Liver (tissue), 9 donors: ENCODE measurements around the gene CNIH1. TPM values are rescaled to one million over a fixed set of nuclear protein-coding genes. Genes with fewer than 3 reads are reported as not detected.
A peak's percentile ranks its signal among the peaks of the same experiment; 100 is the strongest.

Experiments used
- DNase-seq: peaks from one replicate; pipeline ENCODE4 v3.0.0-alpha.2; 2017; ENCODE audit warnings: low spot score
- H3K27ac ChIP-seq, 2 donors: one replicate each; pipeline ENCODE4 v1.7.0; 2013; ENCODE audit warnings: inconsistent platforms in 2 of 2, low read length in 2 of 2, control low read depth in 1 of 2, low read depth in 1 of 2, mild to moderate bottlenecking in 1 of 2
- H3K27me3 ChIP-seq, 4 donors: one replicate each; pipeline versions ENCODE4 v1.6.1 to v1.7.0; 2013; ENCODE audit warnings: low read length in 3 of 4, inconsistent platforms in 1 of 4, mild to moderate bottlenecking in 1 of 4, moderate library complexity in 1 of 4; ENCODE audit not compliant: control insufficient read depth in 4 of 4, insufficient read depth in 4 of 4
- H3K36me3 ChIP-seq, 4 donors: one replicate each; pipeline versions ENCODE4 v1.6.1 to v1.7.0; 2013; ENCODE audit warnings: low read length in 3 of 4, mild to moderate bottlenecking in 3 of 4, low read depth in 1 of 4, moderate library complexity in 1 of 4; ENCODE audit not compliant: control insufficient read depth in 4 of 4, insufficient read depth in 3 of 4
- H3K4me1 ChIP-seq, 4 donors: one replicate each; pipeline versions ENCODE4 v1.6.1 to v1.7.0; 2013; ENCODE audit warnings: low read length in 3 of 4, mild to moderate bottlenecking in 3 of 4, moderate library complexity in 1 of 4; ENCODE audit not compliant: control insufficient read depth in 4 of 4, insufficient read depth in 4 of 4
- H3K4me3 ChIP-seq, 3 donors: one replicate each; pipeline versions ENCODE4 v1.6.1 to v1.7.0; 2013; ENCODE audit warnings: low read length in 3 of 3, control low read depth in 1 of 3, low read depth in 1 of 3, mild to moderate bottlenecking in 1 of 3
- H3K9ac ChIP-seq, 2 donors: one replicate each; pipeline ENCODE4 v1.7.0; 2013; ENCODE audit warnings: low read length in 2 of 2, mild to moderate bottlenecking in 2 of 2, moderate library complexity in 2 of 2, control low read depth in 1 of 2, low read depth in 1 of 2
- H3K9me3 ChIP-seq, 4 donors: one replicate each; pipeline versions ENCODE4 v1.6.1 to v1.7.0; 2013; ENCODE audit warnings: low read length in 3 of 4; ENCODE audit not compliant: control insufficient read depth in 4 of 4
- EGR1 ChIP-seq, 2 donors: IDR thresholded peaks; 2 replicates each; pipeline ENCODE4 v1.6.1; 2016 to 2018; ENCODE audit warnings: antibody characterized with exemption in 2 of 2, low read depth in 2 of 2
- FOXA1 ChIP-seq: IDR thresholded peaks from 2 replicates; pipeline ENCODE4 v1.6.1; 2016; ENCODE audit warnings: antibody characterized with exemption
- FOXA2 ChIP-seq: IDR thresholded peaks from 2 replicates; pipeline ENCODE4 v1.6.1; 2016; ENCODE audit warnings: antibody characterized with exemption
- GABPA ChIP-seq, 2 donors: IDR thresholded peaks in 1 of 2; conservative IDR thresholded peaks in 1 of 2; 2 replicates each; pipeline ENCODE4 v1.6.1; 2016; ENCODE audit warnings: antibody characterized with exemption in 2 of 2, mild to moderate bottlenecking in 1 of 2, moderate library complexity in 1 of 2
- HNF4A ChIP-seq, 2 donors: conservative IDR thresholded peaks; 2 replicates each; pipeline ENCODE4 v1.6.1; 2016; ENCODE audit warnings: antibody characterized with exemption in 2 of 2, mild to moderate bottlenecking in 2 of 2
- JUND ChIP-seq, 2 donors: IDR thresholded peaks; 2 replicates each; pipeline ENCODE4 v1.6.1; 2016; ENCODE audit warnings: antibody characterized with exemption in 2 of 2
- NR2F2 ChIP-seq: IDR thresholded peaks from 2 replicates; pipeline ENCODE4 v1.6.1; 2016; ENCODE audit warnings: antibody characterized with exemption
- RAD21 ChIP-seq, 2 donors: IDR thresholded peaks; 2 replicates each; pipeline ENCODE4 v1.6.1; 2016; ENCODE audit warnings: antibody characterized with exemption in 2 of 2, mild to moderate bottlenecking in 2 of 2
- SP1 ChIP-seq: IDR thresholded peaks from 2 replicates; pipeline ENCODE4 v1.6.1; 2018; ENCODE audit warnings: antibody characterized with exemption, mild to moderate bottlenecking
- TAF1 ChIP-seq: conservative IDR thresholded peaks from 2 replicates; pipeline ENCODE4 v1.6.1; 2016; ENCODE audit warnings: antibody characterized with exemption, mild to moderate bottlenecking
- YY1 ChIP-seq: IDR thresholded peaks from 2 replicates; pipeline ENCODE4 v1.6.1; 2016; ENCODE audit warnings: antibody characterized with exemption, mild to moderate bottlenecking
- WGBS: extraction: QIAGEN DNeasy Blood & Tissue Kit; methylation state at CpG from one replicate; pipeline ENCODE4 v1.1.7; 2013; 5-methylcytosine and 5-hydroxymethylcytosine counted together
- polyA plus RNA-seq, 2 donors: library from polyadenylated mRNA; stranded (reverse) in 1 of 2; unstranded in 1 of 2; fragments of 200-250 nt in 1 of 2; fragments of >200 nt in 1 of 2; fragmentation: Nextera tagmentation in 1 of 2; extraction: Ambion mirVana in 1 of 2; gene quantifications; one replicate each; pipeline versions ENCODE4 v1.2.1 to v1.2.3, GENCODE V29; 2013 to 2015
- total RNA-seq, 2 donors: library from RNA; depleted of rRNA; stranded (reverse); fragments of >200 nt; gene quantifications; one replicate each; pipeline ENCODE4 v1.2.3, GENCODE V29; 2014
- TF ChIP-seq, protein P1 (sequence below): IDR thresholded peaks from 2 replicates; pipeline ENCODE4 v1.6.1; 2016; ENCODE audit warnings: antibody characterized with exemption
- TF ChIP-seq, protein P2 (sequence below): fragments of 150-350 bp; IDR thresholded peaks from 2 replicates; pipeline ENCODE4 v1.5.1; 2017; ENCODE audit warnings: improper control_type of control experiment, low read depth, low read length; ENCODE audit not compliant: missing input control
- TF ChIP-seq, protein P3 (sequence below): IDR thresholded peaks from 2 replicates; pipeline ENCODE4 v1.6.1; 2016; ENCODE audit warnings: antibody characterized with exemption, mild to moderate bottlenecking
- TF ChIP-seq, protein P4 (sequence below): IDR thresholded peaks from 2 replicates; pipeline ENCODE4 v1.6.1; 2016; ENCODE audit warnings: antibody characterized with exemption
- TF ChIP-seq, protein P5 (sequence below): IDR thresholded peaks from 2 replicates; pipeline ENCODE4 v1.6.1; 2016; ENCODE audit warnings: antibody characterized with exemption
- donor health status: healthy.
- donor health status: healthy.
- donor health status: healthy.
- donor health status: healthy.
- donor health status: healthy.

The CNIH1 gene
- total and polyA plus RNA-seq, 4 donors: 33.9 to 193 (median 116) TPM

DNA sequence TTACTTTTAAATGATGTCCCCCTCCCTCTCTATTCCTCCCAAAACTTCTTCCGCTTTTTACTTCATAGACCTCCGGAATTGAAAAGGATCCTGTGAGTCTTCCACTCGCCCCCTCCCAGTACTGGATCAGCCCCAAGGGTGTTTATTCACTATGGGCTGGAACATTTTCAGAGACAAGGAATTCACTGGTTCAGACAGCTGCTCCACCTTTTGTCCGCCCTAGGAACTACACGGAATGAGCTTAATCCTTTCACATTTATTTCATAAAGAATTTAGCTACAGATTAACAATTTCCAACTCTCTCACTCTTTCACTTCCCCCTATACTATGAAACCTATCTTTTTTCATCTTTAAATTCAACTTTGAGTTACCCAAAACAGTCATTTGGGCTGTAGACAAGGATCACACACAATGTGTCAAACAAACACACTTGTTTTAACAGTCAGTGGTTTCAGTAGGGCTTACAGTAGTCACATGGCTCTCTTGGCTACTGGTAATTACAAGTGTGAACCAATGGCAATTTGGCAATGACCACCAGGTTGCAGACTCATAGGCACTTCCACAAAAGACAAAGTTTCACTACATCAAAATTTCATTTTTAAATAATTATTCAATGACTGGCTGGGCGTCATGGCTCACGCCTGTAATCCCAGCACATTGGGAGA is 20.6 kb downstream of the CNIH1 start:
- no peaks in the 10 kb centered on the region for H3K9me3 ChIP-seq
- no peak overlapping the region for H3K27ac ChIP-seq
- no peak overlapping the region for H3K9ac ChIP-seq
- peak; percentile 60 to 76 for TF ChIP-seq RAD21 (IDR thresholded peaks at IDR 0.05)
- TF ChIP-seq, protein P1, sequence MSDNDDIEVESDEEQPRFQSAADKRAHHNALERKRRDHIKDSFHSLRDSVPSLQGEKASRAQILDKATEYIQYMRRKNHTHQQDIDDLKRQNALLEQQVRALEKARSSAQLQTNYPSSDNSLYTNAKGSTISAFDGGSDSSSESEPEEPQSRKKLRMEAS: no peak
- TF ChIP-seq, protein P2, sequence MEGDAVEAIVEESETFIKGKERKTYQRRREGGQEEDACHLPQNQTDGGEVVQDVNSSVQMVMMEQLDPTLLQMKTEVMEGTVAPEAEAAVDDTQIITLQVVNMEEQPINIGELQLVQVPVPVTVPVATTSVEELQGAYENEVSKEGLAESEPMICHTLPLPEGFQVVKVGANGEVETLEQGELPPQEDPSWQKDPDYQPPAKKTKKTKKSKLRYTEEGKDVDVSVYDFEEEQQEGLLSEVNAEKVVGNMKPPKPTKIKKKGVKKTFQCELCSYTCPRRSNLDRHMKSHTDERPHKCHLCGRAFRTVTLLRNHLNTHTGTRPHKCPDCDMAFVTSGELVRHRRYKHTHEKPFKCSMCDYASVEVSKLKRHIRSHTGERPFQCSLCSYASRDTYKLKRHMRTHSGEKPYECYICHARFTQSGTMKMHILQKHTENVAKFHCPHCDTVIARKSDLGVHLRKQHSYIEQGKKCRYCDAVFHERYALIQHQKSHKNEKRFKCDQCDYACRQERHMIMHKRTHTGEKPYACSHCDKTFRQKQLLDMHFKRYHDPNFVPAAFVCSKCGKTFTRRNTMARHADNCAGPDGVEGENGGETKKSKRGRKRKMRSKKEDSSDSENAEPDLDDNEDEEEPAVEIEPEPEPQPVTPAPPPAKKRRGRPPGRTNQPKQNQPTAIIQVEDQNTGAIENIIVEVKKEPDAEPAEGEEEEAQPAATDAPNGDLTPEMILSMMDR: peak; percentile 49
- peak; percentile 40 for DNase-seq
- H3K4me3 ChIP-seq: no peak overlapping the region
- no peaks in the 10 kb centered on the region for H3K27me3 ChIP-seq
- H3K4me1 ChIP-seq: peaks cover 0 to 6% (median 0%) of the 10 kb centered on the region in 4 donors
- peaks cover 0 to 4% (median 2%) of the 10 kb centered on the region in 4 donors for H3K36me3 ChIP-seq
- 56% methylated on average over 7 of the region's 7 CpGs for WGBS

DNA sequence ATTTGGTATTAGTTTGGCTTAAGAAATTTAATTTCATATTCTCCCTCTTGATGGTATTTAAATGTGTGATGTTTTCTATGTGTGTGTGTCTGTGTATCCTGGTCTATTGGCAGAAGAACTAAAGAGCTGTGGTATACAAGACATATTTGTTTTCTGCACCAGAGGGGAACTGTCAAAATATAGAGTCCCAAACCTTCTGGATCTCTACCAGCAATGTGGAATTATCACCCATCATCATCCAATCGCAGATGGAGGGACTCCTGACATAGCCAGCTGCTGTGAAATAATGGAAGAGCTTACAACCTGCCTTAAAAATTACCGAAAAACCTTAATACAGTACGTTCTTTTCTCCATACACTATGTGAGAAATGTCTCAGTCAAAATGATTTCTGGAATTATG is 29.8 kb downstream of the CNIH1 start:
- no peaks in the 10 kb centered on the region for H3K27me3 ChIP-seq
- H3K9ac ChIP-seq: no peak overlapping the region
- no peak for DNase-seq
- no peak overlapping the region for H3K27ac ChIP-seq
- H3K36me3 ChIP-seq: no peaks in the 10 kb centered on the region
- H3K4me3 ChIP-seq: no peak overlapping the region
- H3K9me3 ChIP-seq: no peaks in the 10 kb centered on the region
- TF ChIP-seq GABPA (IDR thresholded peaks at IDR 0.05 in 1 of 2, conservative IDR thresholded peaks at IDR 0.05 in 1 of 2) (no peak), FOXA1 (no peak), YY1 (no peak), RAD21 (IDR thresholded peaks at IDR 0.05) (no peak), EGR1 (IDR thresholded peaks at IDR 0.05; ENCODE audit: low read depth in 2 of 2) (no peak), JUND (IDR thresholded peaks at IDR 0.05) (no peak), HNF4A (conservative IDR thresholded peaks at IDR 0.05) (no peak), SP1 (no peak), NR2F2 (no peak), TAF1 (no peak), FOXA2 (no peak)
- TF ChIP-seq, protein P3, sequence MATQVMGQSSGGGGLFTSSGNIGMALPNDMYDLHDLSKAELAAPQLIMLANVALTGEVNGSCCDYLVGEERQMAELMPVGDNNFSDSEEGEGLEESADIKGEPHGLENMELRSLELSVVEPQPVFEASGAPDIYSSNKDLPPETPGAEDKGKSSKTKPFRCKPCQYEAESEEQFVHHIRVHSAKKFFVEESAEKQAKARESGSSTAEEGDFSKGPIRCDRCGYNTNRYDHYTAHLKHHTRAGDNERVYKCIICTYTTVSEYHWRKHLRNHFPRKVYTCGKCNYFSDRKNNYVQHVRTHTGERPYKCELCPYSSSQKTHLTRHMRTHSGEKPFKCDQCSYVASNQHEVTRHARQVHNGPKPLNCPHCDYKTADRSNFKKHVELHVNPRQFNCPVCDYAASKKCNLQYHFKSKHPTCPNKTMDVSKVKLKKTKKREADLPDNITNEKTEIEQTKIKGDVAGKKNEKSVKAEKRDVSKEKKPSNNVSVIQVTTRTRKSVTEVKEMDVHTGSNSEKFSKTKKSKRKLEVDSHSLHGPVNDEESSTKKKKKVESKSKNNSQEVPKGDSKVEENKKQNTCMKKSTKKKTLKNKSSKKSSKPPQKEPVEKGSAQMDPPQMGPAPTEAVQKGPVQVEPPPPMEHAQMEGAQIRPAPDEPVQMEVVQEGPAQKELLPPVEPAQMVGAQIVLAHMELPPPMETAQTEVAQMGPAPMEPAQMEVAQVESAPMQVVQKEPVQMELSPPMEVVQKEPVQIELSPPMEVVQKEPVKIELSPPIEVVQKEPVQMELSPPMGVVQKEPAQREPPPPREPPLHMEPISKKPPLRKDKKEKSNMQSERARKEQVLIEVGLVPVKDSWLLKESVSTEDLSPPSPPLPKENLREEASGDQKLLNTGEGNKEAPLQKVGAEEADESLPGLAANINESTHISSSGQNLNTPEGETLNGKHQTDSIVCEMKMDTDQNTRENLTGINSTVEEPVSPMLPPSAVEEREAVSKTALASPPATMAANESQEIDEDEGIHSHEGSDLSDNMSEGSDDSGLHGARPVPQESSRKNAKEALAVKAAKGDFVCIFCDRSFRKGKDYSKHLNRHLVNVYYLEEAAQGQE: no peak
- TF ChIP-seq, protein P1: no peak
- TF ChIP-seq, protein P4, sequence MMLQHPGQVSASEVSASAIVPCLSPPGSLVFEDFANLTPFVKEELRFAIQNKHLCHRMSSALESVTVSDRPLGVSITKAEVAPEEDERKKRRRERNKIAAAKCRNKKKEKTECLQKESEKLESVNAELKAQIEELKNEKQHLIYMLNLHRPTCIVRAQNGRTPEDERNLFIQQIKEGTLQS: no peak
- TF ChIP-seq, protein P2: no peak
- TF ChIP-seq, protein P5, sequence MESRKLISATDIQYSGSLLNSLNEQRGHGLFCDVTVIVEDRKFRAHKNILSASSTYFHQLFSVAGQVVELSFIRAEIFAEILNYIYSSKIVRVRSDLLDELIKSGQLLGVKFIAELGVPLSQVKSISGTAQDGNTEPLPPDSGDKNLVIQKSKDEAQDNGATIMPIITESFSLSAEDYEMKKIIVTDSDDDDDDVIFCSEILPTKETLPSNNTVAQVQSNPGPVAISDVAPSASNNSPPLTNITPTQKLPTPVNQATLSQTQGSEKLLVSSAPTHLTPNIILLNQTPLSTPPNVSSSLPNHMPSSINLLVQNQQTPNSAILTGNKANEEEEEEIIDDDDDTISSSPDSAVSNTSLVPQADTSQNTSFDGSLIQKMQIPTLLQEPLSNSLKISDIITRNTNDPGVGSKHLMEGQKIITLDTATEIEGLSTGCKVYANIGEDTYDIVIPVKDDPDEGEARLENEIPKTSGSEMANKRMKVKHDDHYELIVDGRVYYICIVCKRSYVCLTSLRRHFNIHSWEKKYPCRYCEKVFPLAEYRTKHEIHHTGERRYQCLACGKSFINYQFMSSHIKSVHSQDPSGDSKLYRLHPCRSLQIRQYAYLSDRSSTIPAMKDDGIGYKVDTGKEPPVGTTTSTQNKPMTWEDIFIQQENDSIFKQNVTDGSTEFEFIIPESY: no peak
- WGBS: over 99% methylated on average over 3 of the region's 3 CpGs
- H3K4me1 ChIP-seq: no peaks in the 10 kb centered on the region
